ENCODE results near the gene PRRC2B.
"Not testable (repeated sequence)": the region's sequence is repeated elsewhere in the genome, so short reads cannot be mapped to it uniquely, and the experiment has no call there.

PRRC2B gene

DNA sequence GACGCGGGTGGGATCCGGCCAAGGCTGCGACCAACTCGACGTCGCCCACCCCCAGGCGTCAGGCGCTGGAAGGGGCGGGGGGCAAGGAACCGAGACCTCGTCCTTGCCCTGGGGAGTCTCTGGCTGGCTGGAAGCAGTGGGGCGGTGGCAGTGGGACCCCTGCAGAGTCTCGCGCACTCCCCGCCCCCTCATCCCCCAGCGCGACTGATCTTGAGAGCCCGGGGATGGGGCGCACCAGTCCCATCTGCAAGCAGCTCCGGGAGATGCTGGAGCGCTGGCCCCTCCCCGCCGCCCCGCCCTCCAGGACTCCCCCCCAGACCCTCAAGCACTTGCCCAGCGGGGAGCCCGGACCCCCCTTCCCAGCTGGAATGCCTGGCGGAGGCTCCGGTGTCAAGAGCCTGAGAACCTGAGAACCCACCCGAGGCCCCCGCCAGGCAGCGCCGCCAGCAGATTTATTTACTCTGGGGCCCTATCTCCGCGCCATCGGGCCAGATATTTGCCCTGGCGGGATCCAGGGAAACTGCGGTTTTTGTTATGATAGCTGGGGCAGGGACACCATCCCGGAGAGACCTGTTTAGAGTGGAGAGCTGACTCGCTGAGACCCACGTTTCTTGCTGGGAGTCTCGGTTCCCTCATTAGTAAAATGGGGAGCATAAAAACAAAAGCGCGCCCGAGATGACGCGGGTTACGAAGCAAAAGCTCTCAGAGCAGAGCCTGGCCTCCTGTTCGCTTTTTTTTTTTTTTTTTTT lies 152.6 kb downstream of the PRRC2B start:
- DNase-seq: no peak

DNA sequence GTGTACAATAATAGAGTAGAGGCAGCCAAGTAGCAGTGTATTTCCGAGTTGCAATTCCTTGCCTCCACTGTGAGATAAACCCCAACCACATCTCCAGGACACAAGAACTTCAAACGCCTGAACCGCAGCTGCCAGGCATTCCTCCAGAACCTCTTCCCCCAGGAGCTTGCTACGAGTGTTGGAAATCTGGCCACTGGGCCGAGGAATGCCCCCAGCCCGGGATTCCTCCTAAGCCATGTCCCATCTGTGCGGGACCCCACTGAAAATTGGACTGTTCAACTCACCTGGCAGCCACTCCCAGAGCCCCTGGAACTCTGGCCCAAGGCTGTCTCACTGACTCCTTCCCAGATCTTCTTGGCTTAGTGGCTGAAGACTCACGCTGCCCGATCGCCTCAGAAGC lies 155.3 kb downstream of the PRRC2B start:
- not testable (repeated sequence) for DNase-seq

Measured in NCI-H1930 (cell line).